ENCODE results near the gene ALAS1.

DNA sequence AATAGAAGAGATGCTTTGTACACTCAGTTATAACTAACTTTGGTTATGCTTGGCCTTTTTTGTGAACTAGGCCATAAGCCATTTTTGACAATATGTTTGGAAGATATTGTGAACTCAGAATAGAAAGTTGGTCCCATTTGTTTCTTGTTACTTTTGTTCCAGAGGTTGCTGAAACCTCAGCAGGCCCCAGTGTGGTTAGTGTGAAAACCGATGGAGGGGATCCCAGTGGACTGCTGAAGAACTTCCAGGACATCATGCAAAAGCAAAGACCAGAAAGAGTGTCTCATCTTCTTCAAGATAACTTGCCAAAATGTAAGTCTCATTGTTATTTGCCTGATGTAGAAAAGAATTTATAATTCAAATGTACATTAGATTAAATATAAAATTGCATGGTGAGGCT, 5.7 kb downstream of the ALAS1 start:
- TF ChIP-seq, protein P1, sequence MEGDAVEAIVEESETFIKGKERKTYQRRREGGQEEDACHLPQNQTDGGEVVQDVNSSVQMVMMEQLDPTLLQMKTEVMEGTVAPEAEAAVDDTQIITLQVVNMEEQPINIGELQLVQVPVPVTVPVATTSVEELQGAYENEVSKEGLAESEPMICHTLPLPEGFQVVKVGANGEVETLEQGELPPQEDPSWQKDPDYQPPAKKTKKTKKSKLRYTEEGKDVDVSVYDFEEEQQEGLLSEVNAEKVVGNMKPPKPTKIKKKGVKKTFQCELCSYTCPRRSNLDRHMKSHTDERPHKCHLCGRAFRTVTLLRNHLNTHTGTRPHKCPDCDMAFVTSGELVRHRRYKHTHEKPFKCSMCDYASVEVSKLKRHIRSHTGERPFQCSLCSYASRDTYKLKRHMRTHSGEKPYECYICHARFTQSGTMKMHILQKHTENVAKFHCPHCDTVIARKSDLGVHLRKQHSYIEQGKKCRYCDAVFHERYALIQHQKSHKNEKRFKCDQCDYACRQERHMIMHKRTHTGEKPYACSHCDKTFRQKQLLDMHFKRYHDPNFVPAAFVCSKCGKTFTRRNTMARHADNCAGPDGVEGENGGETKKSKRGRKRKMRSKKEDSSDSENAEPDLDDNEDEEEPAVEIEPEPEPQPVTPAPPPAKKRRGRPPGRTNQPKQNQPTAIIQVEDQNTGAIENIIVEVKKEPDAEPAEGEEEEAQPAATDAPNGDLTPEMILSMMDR (IDR thresholded peaks at IDR 0.05) = no peak
- no peak for TF ChIP-seq POLR2A (IDR thresholded peaks at IDR 0.05)

Measured in lower leg skin (tissue), 3 donors.